WTC11 (cell line): Measurements from ENCODE around the gene FOXI1. TPM values are rescaled to one million over a fixed set of nuclear protein-coding genes. Genes with fewer than 3 reads are reported as not detected.
A peak's percentile ranks its signal among the peaks of the same experiment; 100 is the strongest.

Experiments
- ATAC-seq: fragments of 200-7000 bp; cut with Tn5 transposase; 2 replicates; pipeline ENCODE4 v1.10.0; 2021; ENCODE audit warnings: mild to moderate bottlenecking, moderate library complexity
- CTCF ChIA-PET: fragments of 300-600 bp; sonication (Branson Sonifier 250); formaldehyde crosslinking; loops from one replicate; lab custom pipeline; 2021; ENCODE audit warnings: antibody characterized with exemption; lab: Charles Lee
- POLR2A ChIA-PET: fragments of 350-600 bp; sonication (Branson Sonifier 250); formaldehyde crosslinking; loops from one replicate; lab custom pipeline; 2021; ENCODE audit warnings: antibody characterized with exemption; lab: Charles Lee
- DNase-seq: peaks from one replicate; pipeline ENCODE4 v3.0.0; 2021; ENCODE audit warnings: low spot score
- H3K27ac Mint-ChIP-seq: 2 replicates; pipeline ENCODE4 v1.8.0; 2021; ENCODE audit warnings: mixed read lengths
- H3K27me3 Mint-ChIP-seq: 2 replicates; pipeline ENCODE4 v1.8.0; 2021; ENCODE audit warnings: low read depth, mild to moderate bottlenecking, moderate library complexity, mixed read lengths
- H3K36me3 Mint-ChIP-seq: 2 replicates; pipeline ENCODE4 v1.8.0; 2021; ENCODE audit warnings: mixed read lengths
- H3K4me1 Mint-ChIP-seq: 2 replicates; pipeline ENCODE4 v1.8.0; 2022; ENCODE audit warnings: mixed read lengths
- H3K4me3 Mint-ChIP-seq: 2 replicates; pipeline ENCODE4 v1.8.0; 2021; ENCODE audit warnings: mild to moderate bottlenecking, moderate library complexity, mixed read lengths
- H3K9me3 Mint-ChIP-seq: 2 replicates; pipeline ENCODE4 v1.8.0; 2021; ENCODE audit warnings: mixed read lengths
- CBFB ChIP-seq: sonication (generic); formaldehyde crosslinking; IDR thresholded peaks from 2 replicates; pipeline ENCODE4 v1.8.1; 2022; ENCODE audit warnings: mild to moderate bottlenecking, low read depth, missing genetic modification reagents
- ESRRA ChIP-seq: sonication (generic); formaldehyde crosslinking; IDR thresholded peaks from 2 replicates; pipeline ENCODE4 v1.8.1; 2022; ENCODE audit warnings: mild to moderate bottlenecking, missing genetic modification reagents, borderline replicate concordance
- HMGA2 ChIP-seq: fragments of 250-450 bp; sonication (Bioruptor Pico); IDR thresholded peaks from 2 replicates; pipeline ENCODE4 v1.4.0; 2021; ENCODE audit warnings: mild to moderate bottlenecking, moderate library complexity
- JAZF1 ChIP-seq: fragments of 250-450 bp; sonication (Bioruptor Pico); IDR thresholded peaks from 2 replicates; pipeline ENCODE4 v1.9.0; 2021; ENCODE audit warnings: moderate library complexity, mild to moderate bottlenecking, inconsistent platforms
- MAX ChIP-seq: sonication (generic); formaldehyde crosslinking; IDR thresholded peaks from 2 replicates; pipeline ENCODE4 v1.8.0; 2022; ENCODE audit warnings: mild to moderate bottlenecking, missing genetic modification reagents
- USF1 ChIP-seq: sonication (generic); formaldehyde crosslinking; IDR thresholded peaks from 2 replicates; pipeline ENCODE4 v1.8.0; 2022; ENCODE audit warnings: mild to moderate bottlenecking, missing genetic modification reagents
- USF2 ChIP-seq: sonication (generic); formaldehyde crosslinking; IDR thresholded peaks from 2 replicates; pipeline ENCODE4 v1.8.1; 2023; ENCODE audit warnings: mild to moderate bottlenecking, missing genetic modification reagents, moderate library complexity
- total RNA-seq: library from RNA; stranded (reverse); gene quantifications from 3 replicates; pipeline ENCODE4 v1.2.3, GENCODE V29; 2021
- TF ChIP-seq, protein P1 (sequence below): sonication (generic); formaldehyde crosslinking; IDR thresholded peaks from 2 replicates; pipeline ENCODE4 v1.8.0; 2022; ENCODE audit warnings: mild to moderate bottlenecking, missing genetic modification reagents
- TF ChIP-seq, protein P2 (sequence below): sonication (generic); formaldehyde crosslinking; IDR thresholded peaks from 2 replicates; pipeline ENCODE4 v1.8.1; 2022; ENCODE audit warnings: mild to moderate bottlenecking, moderate library complexity, missing genetic modification reagents

The FOXI1 gene
- total RNA-seq, 1 experiment from 2014 or later = not detected

DNA sequence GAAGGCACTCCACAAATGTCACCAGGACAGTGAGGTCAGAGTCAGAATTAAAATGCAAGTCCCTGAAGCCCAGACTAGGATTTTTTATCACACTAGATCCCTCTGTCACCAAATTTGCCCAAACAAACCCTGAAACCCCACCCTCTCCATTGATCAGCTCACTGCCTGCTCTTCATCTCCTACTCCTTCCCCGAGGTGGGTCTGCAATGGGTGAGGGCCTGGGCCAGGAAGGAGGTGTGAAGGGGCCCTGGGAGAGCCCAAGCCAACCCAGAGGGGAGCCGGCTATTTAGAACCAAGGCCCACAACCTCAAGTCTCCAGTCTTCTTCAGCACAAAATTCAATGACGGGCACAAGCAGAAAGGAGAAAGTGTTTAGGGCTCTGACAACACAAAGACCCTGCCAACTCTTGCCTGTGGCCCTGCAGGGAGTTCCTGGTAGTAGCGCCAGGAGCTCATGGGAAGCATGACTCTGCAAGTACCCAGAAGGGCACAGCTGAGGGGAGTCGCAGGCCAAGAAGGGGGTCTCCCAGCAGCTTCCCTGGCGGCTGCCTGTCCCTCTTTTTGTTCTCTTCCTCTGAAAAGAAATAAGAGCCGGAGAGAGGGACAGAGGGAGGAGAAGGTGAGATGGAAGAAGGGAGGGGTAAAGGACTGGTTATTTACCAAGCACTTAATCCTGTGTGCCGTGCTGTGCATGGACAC lies 5.5 kb downstream of the FOXI1 start:
- no peak overlapping the region for H3K4me3 Mint-ChIP-seq
- DNase-seq (no peak), ATAC-seq (no peak)
- peaks cover 49% of the 10 kb centered on the region for H3K27me3 Mint-ChIP-seq
- ChIA-PET POLR2A (no interaction called here), CTCF (interaction anchor here (1.1 kb wide), 2 partner anchors 13 to 105 kb away, joined by 3 to 4 read pairs; no protein-coding TSS in a partner anchor)
- peaks cover 18% of the 10 kb centered on the region for H3K9me3 Mint-ChIP-seq
- no peak overlapping the region for H3K27ac Mint-ChIP-seq
- peaks cover 39% of the 10 kb centered on the region for H3K4me1 Mint-ChIP-seq
- TF ChIP-seq ESRRA = no peak
- H3K36me3 Mint-ChIP-seq = peaks cover 15% of the 10 kb centered on the region

- DNase-seq = peak; percentile 16
- CTCF ChIA-PET = interaction anchor here (0.7 to 2.0 kb wide), 6 partner anchors 9 to 170 kb away, joined by 3 to 12 read pairs (median 4); no protein-coding TSS in a partner anchor
- POLR2A ChIA-PET = no interaction called here
- no peak overlapping the region for H3K27ac Mint-ChIP-seq
- H3K27me3 Mint-ChIP-seq = peaks cover 42% of the 10 kb centered on the region
- H3K36me3 Mint-ChIP-seq = peaks cover 15% of the 10 kb centered on the region
- TF ChIP-seq MAX (CRISPR knock-in tag) (peak; percentile 24; the same call in 1 of the 2 replicates), JAZF1 (no peak)
- no peak overlapping the region for H3K4me3 Mint-ChIP-seq
- H3K4me1 Mint-ChIP-seq = peaks cover 39% of the 10 kb centered on the region
- peaks cover 25% of the 10 kb centered on the region for H3K9me3 Mint-ChIP-seq
- peak; percentile 88 for ATAC-seq
Observed at GRCh38 chr5:170112876-170113521, 7.3 kb downstream of the FOXI1 start.

DNA sequence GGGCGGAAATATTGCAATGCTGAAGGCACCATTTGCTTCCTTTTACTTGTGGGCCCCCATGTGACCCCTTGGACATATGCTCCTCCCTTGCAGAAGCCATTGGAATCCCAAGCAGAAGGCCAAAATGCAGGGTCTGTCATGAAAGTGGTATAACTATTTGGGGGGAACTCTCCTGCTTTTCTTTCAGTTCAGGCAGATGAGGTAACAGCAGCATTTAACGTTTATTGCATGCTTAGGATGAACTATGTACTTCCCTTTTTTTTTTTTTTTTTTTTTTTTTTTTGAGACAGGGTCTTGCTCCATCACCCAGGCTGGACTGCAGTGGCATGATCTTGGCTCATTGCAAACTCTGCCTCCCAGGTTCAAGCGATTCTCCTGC lies 7.8 kb downstream of the FOXI1 start:
- ChIA-PET POLR2A (no interaction called here), CTCF (interaction anchor here (0.7 to 2.0 kb wide), 6 partner anchors 9 to 169 kb away, joined by 3 to 12 read pairs (median 4); no protein-coding TSS in a partner anchor)
- Mint-ChIP-seq H3K9me3 (peaks cover 28% of the 10 kb centered on the region), H3K27me3 (peaks cover 38% of the 10 kb centered on the region), H3K27ac (no peak overlapping the region), H3K4me3 (no peak overlapping the region), H3K36me3 (peaks cover 15% of the 10 kb centered on the region), H3K4me1 (peaks cover 38% of the 10 kb centered on the region)
- DNase-seq = no peak
- no peak for ATAC-seq
- TF ChIP-seq, protein P1, sequence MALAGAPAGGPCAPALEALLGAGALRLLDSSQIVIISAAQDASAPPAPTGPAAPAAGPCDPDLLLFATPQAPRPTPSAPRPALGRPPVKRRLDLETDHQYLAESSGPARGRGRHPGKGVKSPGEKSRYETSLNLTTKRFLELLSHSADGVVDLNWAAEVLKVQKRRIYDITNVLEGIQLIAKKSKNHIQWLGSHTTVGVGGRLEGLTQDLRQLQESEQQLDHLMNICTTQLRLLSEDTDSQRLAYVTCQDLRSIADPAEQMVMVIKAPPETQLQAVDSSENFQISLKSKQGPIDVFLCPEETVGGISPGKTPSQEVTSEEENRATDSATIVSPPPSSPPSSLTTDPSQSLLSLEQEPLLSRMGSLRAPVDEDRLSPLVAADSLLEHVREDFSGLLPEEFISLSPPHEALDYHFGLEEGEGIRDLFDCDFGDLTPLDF (CRISPR knock-in tag) = no peak
- TF ChIP-seq CBFB = no peak
- TF ChIP-seq, protein P2, sequence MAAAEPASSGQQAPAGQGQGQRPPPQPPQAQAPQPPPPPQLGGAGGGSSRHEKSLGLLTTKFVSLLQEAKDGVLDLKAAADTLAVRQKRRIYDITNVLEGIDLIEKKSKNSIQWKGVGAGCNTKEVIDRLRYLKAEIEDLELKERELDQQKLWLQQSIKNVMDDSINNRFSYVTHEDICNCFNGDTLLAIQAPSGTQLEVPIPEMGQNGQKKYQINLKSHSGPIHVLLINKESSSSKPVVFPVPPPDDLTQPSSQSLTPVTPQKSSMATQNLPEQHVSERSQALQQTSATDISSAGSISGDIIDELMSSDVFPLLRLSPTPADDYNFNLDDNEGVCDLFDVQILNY (CRISPR knock-in tag) = no peak
- no peak for TF ChIP-seq USF1
- 0 out of 2 replicates have a peak, but pooled peaks have one; percentile 2 for TF ChIP-seq MAX (CRISPR knock-in tag)
- peak; percentile 46 for TF ChIP-seq USF2

GRCh38 chr5:170114271-170114670 lies 8.6 kb downstream of the FOXI1 start:
- ChIA-PET POLR2A (no interaction called here), CTCF (no interaction called here)
- Mint-ChIP-seq H3K9me3 (peaks cover 28% of the 10 kb centered on the region), H3K27ac (no peak overlapping the region), H3K4me1 (peaks cover 42% of the 10 kb centered on the region), H3K4me3 (no peak overlapping the region), H3K36me3 (peaks cover 15% of the 10 kb centered on the region), H3K27me3 (peaks cover 30% of the 10 kb centered on the region)
- DNase-seq = no peak
- TF ChIP-seq HMGA2 (CRISPR knock-in tag) = no peak
- TF ChIP-seq JAZF1 = no peak
- no peak for ATAC-seq
